NCI-H69 (cell line): ENCODE measurements around the gene STPG1.

Experiments used
- DNase-seq: peaks from one replicate; lab custom pipeline; 2025; lab: John Stamatoyannopoulos, UW

The STPG1 gene

DNA sequence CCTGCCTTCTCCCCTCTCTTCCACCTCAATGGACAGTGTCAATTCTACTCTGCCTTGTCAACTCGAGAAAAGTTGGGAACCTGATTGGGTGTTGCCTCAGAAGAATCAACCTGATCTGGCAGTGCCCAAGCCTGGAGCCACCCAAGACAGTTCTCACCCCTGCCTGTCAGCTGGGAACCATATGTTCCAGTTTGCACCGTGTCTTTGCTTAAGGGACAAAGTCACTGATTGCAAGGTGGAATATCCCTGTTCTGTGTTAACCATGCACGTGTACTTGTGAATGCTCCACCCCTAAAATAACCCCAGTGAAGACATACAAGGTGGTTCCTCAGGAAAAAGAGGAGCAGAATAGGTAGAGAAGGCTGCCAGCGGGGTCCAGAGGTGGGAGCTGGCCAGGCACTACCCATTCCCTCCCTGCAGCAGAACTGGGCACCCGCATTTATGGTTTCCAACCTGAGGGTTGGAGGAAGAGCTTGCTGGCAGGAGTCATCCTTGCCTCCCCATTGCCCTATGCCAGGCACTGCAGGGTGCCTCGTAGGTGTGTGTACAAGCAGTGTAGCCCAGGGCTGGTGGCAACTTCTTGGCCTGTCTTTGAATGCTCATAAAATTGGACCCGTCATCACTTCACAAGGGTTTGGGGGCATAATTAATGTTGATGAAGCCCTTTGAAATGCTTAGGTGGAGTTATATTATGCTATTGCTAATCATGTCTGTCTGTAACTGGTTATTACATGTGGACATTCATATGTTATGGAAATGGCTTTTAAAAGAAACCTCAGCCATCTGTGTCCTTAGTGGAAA lies 13.4 kb upstream of the STPG1 start:
- DNase-seq, result peak; percentile 88

DNA sequence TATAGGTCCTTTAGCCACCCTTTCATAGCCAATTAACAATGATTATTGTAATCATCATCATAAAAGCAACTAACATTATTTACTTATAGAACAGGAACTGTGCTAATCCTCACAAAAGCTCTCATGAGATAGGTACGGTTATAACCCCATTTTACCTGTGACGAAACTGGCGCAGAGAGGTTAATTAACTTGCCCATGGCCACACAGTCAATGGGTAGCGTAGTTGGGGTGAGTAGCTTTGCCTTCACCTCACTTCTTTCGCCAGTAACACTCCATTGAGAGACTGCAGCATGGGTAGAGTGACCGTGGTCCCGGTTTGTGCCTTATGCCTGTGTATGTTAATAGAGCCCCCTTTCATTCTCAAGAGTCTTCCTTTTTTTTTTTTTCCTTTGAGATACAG lies 12.3 kb upstream of the STPG1 start:
- DNase-seq, result no peak

DNA sequence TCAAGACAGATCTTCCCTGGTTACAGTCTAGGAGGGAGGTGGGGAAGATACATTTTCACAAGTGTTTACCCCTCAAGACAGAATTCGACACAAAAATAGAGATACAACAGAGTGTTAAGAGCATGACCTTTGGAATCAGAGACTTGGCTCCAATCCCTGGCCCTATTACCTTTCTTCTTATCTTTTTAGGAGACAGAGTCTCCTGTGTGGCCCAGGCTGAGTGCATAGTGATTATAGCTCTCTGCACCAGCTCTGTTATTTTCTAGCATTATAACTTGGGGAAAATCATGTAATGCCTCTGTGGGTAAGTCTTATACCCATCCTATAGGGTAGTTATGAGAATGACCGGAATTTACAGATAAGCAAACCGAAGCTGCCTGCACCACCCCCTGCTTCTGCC lies 11.9 kb upstream of the STPG1 start:
- DNase-seq, result no peak

DNA sequence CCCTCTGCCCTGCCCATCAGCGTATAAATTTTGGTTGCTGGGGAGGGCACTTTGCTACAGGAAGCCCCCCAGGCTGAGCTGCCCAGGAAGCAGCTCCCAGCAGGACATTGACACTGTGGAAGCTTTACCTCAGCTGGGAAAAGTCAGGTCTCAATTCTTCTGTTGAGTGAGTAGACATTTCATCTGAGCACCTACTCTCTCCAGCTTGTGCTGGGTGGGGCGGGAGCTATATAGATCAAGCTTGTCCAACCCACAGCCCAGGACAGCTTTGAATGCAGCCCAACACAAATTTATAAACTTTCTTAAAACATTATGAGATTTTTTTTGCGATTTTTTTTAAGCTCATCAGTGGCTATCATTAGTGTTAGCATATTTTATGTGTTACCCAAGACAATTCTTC lies 11.4 kb upstream of the STPG1 start:
- no peak for DNase-seq

GRCh38 chr1:24424207-24424606 lies 10.6 kb upstream of the STPG1 start:
- DNase-seq, result no peak

DNA sequence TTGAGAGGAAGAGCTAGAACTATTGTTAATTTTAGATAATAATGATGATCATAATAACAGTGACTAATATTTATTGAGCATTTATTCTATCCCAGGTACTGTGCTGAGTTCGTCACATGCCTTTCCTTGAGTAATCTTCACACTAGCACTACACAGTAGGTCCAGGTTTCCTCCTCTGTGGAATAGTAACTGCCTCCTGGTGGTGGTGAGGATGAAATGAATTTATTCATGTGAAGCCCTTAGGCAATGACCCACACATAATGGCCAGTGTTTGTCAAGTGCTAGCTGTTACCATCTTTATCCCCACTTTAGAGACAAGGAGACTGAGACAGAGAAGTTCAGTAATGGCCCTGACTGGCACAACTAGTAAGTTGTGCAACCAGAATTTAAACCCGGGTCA lies 7.9 kb upstream of the STPG1 start:
- DNase-seq, result no peak

- no peak for DNase-seq
These were observed 7.0 kb upstream of the STPG1 start for GRCh38 chr1:24420547-24420946.

- peak; percentile 77 for DNase-seq
These were observed 5.5 kb upstream of the STPG1 start for GRCh38 chr1:24418898-24419628.

DNA sequence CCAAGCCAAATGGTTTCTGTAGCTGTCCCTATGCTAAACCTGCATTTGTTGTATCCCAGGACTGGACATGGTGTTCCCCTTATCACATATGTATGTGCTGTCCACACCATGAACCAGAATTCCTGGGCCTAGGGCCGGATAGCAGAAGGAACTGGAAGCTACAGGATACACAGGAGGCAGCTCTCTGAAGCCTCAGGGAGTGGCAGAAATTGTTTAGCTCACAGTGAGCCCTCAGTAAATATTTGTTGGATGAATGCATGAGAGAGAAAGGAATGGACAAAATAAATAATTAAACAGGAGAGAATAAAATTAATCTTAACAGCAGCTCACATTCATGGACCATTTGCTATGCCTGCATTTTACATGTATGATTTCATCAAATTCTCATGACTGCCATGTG lies 4.1 kb upstream of the STPG1 start:
- peak; percentile 7 for DNase-seq

DNA sequence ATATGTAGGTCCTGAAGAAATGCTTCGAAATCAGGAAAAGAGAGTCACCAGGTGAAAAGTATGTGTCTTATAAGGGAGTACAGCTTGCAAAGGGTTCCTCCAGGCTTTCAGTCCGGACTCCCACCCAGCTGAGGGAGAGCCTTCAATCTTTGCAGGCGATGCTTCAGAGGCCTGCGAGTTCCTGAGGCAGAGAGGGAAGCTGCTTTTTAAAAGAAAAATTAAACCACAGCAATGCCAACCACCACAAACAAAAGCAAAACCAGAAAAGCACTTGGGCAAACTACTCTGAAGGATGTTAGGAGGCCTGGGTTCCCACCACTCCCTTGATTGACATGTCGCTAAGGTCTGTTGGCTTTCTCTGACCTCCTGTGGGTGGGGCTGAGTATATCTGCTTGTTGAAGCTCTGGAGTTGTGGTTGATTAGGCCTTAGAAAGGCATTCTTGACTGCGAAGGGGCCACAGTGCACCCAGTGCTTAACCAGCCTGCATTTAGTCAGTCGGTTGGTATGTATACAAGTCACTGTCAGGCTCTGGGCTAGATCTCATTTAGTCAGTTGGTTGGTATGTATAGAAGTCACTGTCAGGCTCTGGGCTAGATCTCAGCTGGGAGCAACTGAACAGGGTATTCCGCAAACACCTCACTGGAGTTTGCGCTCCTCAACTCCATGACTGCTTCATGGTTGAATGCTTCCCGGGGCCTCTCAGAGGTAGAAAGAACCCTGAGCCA lies 3.2 kb upstream of the STPG1 start:
- DNase-seq, result peak; percentile 18

GRCh38 chr1:24415910-24416665 lies 2.5 kb upstream of the STPG1 start:
- DNase-seq, result peak; percentile 51

DNA sequence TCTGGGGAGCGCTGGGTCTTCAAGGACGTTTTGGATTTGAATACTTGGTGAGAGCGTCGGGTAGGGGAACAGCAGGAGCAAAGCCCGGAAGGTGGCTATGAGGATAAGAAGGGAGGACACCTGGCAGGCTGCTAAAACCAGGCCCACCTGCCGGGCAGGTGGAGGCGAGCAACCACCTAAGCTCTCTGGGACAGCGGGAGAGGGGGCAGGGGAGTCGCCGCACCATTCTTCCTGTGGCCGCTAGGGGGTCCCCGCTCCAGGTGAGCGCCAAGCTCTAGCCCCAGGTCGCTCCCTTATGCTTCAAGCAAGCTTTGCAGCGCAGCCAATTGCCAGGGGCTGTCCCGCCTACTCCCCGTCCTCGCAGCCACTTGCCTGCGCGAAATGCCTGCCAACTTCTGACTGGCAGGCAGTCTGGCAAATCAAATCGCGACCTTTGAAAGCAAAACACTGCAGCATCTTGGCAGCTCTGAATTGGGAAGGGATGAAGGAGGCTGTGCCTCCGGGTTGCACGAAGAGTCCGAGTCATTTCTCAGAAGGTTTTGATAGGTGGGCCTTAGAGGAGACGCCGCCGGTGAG lies 1.8 kb upstream of the STPG1 start, which contains the start of gene NIPAL3:
TSS of gene NIPAL3 (plus strand) at position 469 of the 576 bp plus-strand sequence. CDS start 3,746 bp downstream, outside the sequence.
- peak; percentile 98 for DNase-seq

DNA sequence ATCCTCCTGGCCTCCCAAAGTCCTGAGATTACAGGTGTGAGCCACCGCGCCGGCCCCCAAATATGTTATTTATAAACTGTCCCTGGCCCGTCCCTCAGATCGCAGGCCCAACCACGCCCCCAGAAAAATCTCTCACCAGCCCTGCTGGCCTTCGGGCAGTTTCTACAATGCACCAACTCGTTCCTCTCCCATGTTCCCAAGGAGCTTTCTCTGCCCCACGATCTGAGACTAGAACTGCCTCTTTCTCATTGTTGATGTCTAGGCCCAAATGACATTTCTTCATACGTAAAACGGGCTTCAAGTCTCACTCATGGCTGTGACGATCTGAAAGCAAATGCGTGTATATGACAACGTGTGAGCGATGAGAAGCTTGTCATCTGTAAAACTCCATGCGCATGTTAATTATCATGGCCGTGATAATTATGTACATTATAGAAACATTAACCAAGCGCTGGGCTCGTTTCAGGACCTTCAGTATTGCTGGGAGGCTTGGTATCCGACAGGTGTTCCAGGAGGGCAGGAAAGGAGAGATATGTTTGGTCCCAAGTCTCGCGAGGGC lies 1.3 kb upstream of the STPG1 start:
- no peak for DNase-seq

DNA sequence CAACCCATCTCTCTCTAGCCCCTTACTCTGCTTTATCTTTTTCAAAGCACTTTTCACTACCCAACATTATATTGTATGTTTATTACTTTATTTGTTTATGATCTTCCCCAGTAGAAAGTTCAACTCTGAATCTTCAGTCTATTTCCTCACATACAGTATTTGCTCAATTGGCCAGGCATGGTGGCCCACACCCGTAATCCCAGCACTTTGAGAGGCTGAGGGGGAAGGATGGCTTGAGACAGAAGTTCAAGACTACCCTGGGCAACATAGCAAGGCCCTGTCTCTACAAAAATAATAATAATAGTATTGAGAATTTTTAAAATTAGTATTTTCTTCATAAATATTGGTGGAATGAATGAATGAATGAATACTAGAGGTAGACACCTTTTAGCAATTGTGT lies 1.2 kb downstream of the STPG1 start:
- no peak for DNase-seq

GRCh38 chr1:24411963-24412362 lies 1.6 kb downstream of the STPG1 start:
- DNase-seq, result no peak

DNA sequence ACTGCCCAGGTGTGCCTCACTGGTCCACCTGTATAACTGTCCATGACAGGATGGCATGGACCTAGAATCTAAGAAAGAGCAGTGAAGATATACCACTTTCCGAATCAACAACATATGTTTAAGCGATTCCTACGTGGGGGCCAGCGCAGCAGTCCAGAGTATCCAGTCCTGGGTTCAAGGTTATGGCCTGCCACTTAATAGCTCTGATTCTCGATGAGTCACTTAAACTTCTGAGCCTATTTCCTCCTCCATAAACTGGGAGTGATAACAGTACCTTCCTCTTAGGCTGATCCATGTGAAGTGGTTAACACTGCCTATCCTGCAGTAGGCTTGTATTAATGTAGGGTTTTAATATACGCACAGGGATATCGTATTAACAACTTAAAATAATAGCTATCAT lies 2.8 kb downstream of the STPG1 start:
- no peak for DNase-seq

DNA sequence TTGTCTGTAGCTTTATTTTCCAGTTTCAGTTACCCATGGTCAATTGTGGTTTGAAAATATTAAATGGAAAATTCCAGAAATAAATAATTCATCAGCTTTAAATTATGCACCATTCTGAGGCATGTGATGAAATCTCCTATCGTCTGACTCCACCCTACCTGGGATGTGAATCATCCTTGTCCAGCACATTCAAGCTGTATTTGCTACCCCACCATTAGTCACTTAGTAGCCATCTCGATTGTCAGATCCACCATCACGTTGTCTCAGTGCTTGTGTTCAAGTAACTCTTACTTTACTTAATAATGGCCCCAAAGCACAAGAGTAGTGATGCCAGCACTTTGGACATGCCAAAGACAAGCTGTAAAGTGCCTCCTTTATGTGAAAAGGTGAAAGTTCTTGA lies 4.0 kb downstream of the STPG1 start:
- DNase-seq, result no peak

DNA sequence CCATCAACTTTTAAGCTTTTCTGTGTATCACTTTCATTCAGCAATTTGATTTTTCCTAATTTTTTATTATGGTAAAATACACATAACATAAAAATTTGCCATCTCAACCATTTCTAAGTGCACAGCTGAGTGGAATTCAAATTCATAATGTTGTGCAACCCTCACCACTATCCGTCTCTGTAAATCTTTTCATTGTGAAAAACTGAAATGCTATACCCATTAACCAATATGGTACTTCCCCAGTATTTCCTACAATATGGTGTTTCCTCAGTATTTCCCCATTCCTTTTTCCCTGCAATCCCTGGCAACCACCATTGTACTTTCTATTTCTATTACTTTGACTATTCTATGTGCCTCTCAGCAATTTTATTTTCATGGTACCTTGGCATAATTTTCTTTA lies 6.8 kb downstream of the STPG1 start:
- no peak for DNase-seq

GRCh38 chr1:24403806-24404205 lies 9.8 kb downstream of the STPG1 start:
- no peak for DNase-seq

- no peak for DNase-seq
These were observed 13.5 kb downstream of the STPG1 start for GRCh38 chr1:24400065-24400464.

GRCh38 chr1:24393892-24394291 lies 19.7 kb downstream of the STPG1 start:
- peak; percentile 26 for DNase-seq
